Muscle layer of colon (tissue), 2 donors: ENCODE data around the gene UCHL1.

Experiments
- H3K27ac ChIP-seq: one replicate; pipeline ENCODE4 v1.7.0; 2013; ENCODE audit warnings: low read depth, mild to moderate bottlenecking, low read length, moderate library complexity
- H3K27me3 ChIP-seq, 2 donors: one replicate each; pipeline ENCODE4 v1.7.0; 2013; ENCODE audit warnings: low read length in 2 of 2, mild to moderate bottlenecking in 2 of 2; ENCODE audit not compliant: insufficient read depth in 2 of 2, control insufficient read depth in 1 of 2
- H3K36me3 ChIP-seq: one replicate; pipeline ENCODE4 v1.7.0; 2013; ENCODE audit warnings: mild to moderate bottlenecking, low read length; ENCODE audit not compliant: insufficient read depth
- H3K4me1 ChIP-seq: one replicate; pipeline ENCODE4 v1.7.0; 2013; ENCODE audit warnings: mild to moderate bottlenecking, low read length; ENCODE audit not compliant: insufficient read depth
- H3K4me3 ChIP-seq, 2 donors: one replicate each; pipeline ENCODE4 v1.7.0; 2013; ENCODE audit warnings: low read length in 2 of 2, low read depth in 1 of 2, mild to moderate bottlenecking in 1 of 2, moderate library complexity in 1 of 2
- H3K9ac ChIP-seq: one replicate; pipeline ENCODE4 v1.7.0; 2013; ENCODE audit warnings: low read length
- H3K9me3 ChIP-seq: one replicate; pipeline ENCODE4 v1.7.0; 2013; ENCODE audit warnings: mild to moderate bottlenecking, low read length
- donor health status: abdominal sarcoma.
- donor health status: Adenocarcinoma of cecum.

The UCHL1 gene

DNA sequence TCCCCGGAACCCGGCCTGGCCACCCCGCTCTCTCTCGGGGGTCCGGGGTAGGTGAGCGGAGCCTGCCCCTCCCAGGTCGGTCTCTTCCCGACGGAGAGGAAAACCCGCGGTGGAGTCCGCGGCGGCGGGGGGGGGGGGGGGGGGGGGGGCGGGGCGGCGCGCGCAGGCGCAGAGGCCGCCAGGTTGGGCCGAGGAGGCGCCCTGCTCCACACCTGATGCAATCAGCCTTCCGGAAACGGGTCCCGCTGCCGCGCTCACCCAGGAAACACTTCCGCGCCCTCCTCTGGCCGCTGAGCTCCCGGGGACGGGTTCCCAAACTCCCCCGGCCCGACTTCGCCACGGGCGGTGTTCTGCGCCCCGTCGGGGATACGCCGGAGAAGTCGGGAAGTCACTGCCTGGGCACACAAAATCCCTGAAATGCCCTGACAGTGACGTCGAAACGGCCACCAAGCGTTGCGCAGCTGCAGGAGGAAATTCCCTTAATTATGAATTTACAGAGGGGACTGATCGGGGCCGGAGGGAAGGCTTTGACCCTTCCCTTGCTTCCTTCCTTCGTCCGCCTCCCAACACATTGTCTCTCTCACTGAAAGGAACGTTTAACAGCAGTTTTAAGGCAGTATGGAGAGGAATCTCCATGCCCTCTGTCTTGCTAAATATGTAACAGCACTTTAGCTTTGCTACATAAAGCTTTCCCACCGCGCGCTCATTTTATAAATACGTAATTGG, 40.3 kb upstream of the UCHL1 start:
- Histone ChIP-seq H3K4me3 (peak overlapping the region; percentile 43 to 68), H3K27ac (peak overlapping the region; percentile 5), H3K9me3 (no peaks in the 10 kb centered on the region), H3K9ac (peak overlapping the region; percentile 45), H3K4me1 (peaks cover 20% of the 10 kb centered on the region), H3K27me3 (no peaks in the 10 kb centered on the region), H3K36me3 (no peaks in the 10 kb centered on the region)

DNA sequence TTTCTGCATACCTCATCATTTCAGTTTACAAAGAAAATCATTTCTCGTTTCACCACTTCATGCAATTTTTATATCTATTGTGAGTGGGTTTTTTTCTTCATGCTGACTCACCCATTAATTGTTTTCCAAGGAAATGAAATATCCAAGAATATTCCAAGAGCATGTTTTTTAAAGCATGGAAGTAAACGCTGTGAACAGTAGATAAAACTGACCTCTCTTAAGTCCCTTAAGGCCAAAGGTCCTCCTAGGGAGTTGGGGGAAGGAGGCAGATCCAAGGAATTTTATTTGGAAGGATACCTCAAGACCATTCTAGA, 39.8 kb upstream of the UCHL1 start:
- no peak overlapping the region for H3K27ac ChIP-seq
- H3K4me1 ChIP-seq: peaks cover 20% of the 10 kb centered on the region
- no peaks in the 10 kb centered on the region for H3K27me3 ChIP-seq
- no peaks in the 10 kb centered on the region for H3K36me3 ChIP-seq
- peak overlapping the region; percentile 43 to 68 for H3K4me3 ChIP-seq
- H3K9me3 ChIP-seq: no peaks in the 10 kb centered on the region
- H3K9ac ChIP-seq: no peak overlapping the region

GRCh38 chr4:41217374-41217773, 39.4 kb upstream of the UCHL1 start:
- no peaks in the 10 kb centered on the region for H3K27me3 ChIP-seq
- no peak overlapping the region for H3K4me3 ChIP-seq
- H3K9ac ChIP-seq: no peak overlapping the region
- H3K9me3 ChIP-seq: no peaks in the 10 kb centered on the region
- H3K27ac ChIP-seq: no peak overlapping the region
- no peaks in the 10 kb centered on the region for H3K36me3 ChIP-seq
- peaks cover 16% of the 10 kb centered on the region for H3K4me1 ChIP-seq

GRCh38 chr4:41218703-41219102, 38.0 kb upstream of the UCHL1 start:
- Histone ChIP-seq H3K4me3 (no peak overlapping the region), H3K4me1 (peaks cover 5% of the 10 kb centered on the region), H3K9me3 (no peaks in the 10 kb centered on the region), H3K36me3 (no peaks in the 10 kb centered on the region), H3K27ac (no peak overlapping the region), H3K9ac (no peak overlapping the region), H3K27me3 (no peaks in the 10 kb centered on the region)

GRCh38 chr4:41219421-41219950, 37.2 kb upstream of the UCHL1 start:
- Histone ChIP-seq H3K27me3 (no peaks in the 10 kb centered on the region), H3K9ac (no peak overlapping the region), H3K9me3 (no peaks in the 10 kb centered on the region), H3K4me3 (no peak overlapping the region), H3K36me3 (no peaks in the 10 kb centered on the region), H3K4me1 (peaks cover 5% of the 10 kb centered on the region), H3K27ac (no peak overlapping the region)

GRCh38 chr4:41221850-41222645, 34.7 kb upstream of the UCHL1 start:
- H3K9me3 ChIP-seq: no peaks in the 10 kb centered on the region
- no peak overlapping the region for H3K9ac ChIP-seq

DNA sequence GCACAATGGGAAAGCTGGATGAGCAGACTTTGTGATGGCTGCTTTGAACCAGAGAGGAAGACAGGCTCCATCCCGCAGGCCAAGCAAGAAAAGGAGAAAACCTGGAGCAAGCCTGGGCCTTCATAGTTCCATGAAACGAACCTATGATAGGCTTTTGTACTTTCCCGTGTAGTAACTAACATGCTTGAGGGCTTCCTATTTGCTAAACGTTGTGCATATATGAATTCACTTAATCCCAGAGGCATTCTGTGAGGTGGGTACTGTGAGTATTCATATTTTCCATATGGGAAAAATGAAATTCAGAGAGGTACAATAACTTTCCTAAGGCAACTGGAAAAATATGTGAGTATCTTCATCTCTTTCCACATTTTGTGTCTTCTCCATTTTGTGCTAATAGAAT, 28.8 kb upstream of the UCHL1 start:
- Histone ChIP-seq H3K9me3 (no peaks in the 10 kb centered on the region), H3K9ac (no peak overlapping the region), H3K4me1 (no peaks in the 10 kb centered on the region), H3K27me3 (no peaks in the 10 kb centered on the region), H3K36me3 (no peaks in the 10 kb centered on the region), H3K4me3 (no peak overlapping the region), H3K27ac (no peak overlapping the region)

More at GRCh38 chr4:41221850-41222645, 34.7 kb upstream of the UCHL1 start:
- no peak overlapping the region for H3K4me3 ChIP-seq
- H3K4me1 ChIP-seq: no peaks in the 10 kb centered on the region
- H3K27me3 ChIP-seq: no peaks in the 10 kb centered on the region
- no peak overlapping the region for H3K27ac ChIP-seq
- no peaks in the 10 kb centered on the region for H3K36me3 ChIP-seq

- H3K36me3 ChIP-seq: no peaks in the 10 kb centered on the region
- no peak overlapping the region for H3K27ac ChIP-seq
- H3K4me1 ChIP-seq: no peaks in the 10 kb centered on the region
- no peaks in the 10 kb centered on the region for H3K27me3 ChIP-seq
- H3K9me3 ChIP-seq: no peaks in the 10 kb centered on the region
- H3K4me3 ChIP-seq: no peak overlapping the region
- no peak overlapping the region for H3K9ac ChIP-seq
Observed at GRCh38 chr4:41232406-41232805, 24.3 kb upstream of the UCHL1 start.

GRCh38 chr4:41232856-41233255, 23.9 kb upstream of the UCHL1 start:
- Histone ChIP-seq H3K36me3 (no peaks in the 10 kb centered on the region), H3K9me3 (no peaks in the 10 kb centered on the region), H3K4me1 (no peaks in the 10 kb centered on the region), H3K27me3 (no peaks in the 10 kb centered on the region), H3K9ac (no peak overlapping the region), H3K4me3 (no peak overlapping the region), H3K27ac (no peak overlapping the region)

GRCh38 chr4:41236032-41236431, 20.7 kb upstream of the UCHL1 start:
- H3K27ac ChIP-seq: no peak overlapping the region
- H3K9me3 ChIP-seq: no peaks in the 10 kb centered on the region
- no peaks in the 10 kb centered on the region for H3K36me3 ChIP-seq
- H3K27me3 ChIP-seq: no peaks in the 10 kb centered on the region
- no peak overlapping the region for H3K9ac ChIP-seq
- H3K4me3 ChIP-seq: no peak overlapping the region
- no peaks in the 10 kb centered on the region for H3K4me1 ChIP-seq

DNA sequence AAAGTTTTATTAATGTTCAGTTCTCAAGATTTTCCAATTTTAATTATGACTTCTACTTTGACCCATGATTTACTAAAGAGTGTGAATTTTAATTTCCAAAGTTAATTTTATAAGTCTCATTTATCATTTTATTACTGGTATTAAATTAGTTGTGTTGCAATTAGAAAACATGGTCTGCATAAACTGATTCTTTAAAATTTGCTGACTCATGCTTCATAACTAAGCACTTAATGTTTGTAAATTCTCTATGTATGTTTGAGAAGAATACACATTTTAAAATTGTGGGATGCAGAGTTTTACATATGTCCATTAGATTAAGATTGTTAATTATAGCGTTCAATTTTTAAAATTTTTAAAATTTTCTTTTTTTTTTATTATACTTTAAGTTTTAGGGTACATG, 20.2 kb upstream of the UCHL1 start:
- Histone ChIP-seq H3K9ac (no peak overlapping the region), H3K4me3 (no peak overlapping the region), H3K36me3 (no peaks in the 10 kb centered on the region), H3K4me1 (no peaks in the 10 kb centered on the region), H3K27ac (no peak overlapping the region), H3K27me3 (no peaks in the 10 kb centered on the region), H3K9me3 (no peaks in the 10 kb centered on the region)
